SK-N-SH (cell line): Measurements from ENCODE around the gene MLF2. TPM values are rescaled to one million over a fixed set of nuclear protein-coding genes. Genes with fewer than 3 reads are reported as not detected.

Experiments
- CTCF ChIA-PET: fragments of 300-600, 350-600 bp; formaldehyde crosslinking; extraction: SDS; loops from one replicate; lab custom pipeline; 2021; lab: Yijun Ruan, JAX
- POLR2A ChIA-PET: fragments of 350-600 bp; sonication (Branson Sonifier 250); formaldehyde crosslinking; extraction: SDS; loops from one replicate; lab custom pipeline; 2020; ENCODE audit warnings: antibody characterized with exemption, inconsistent platforms; lab: Yijun Ruan, JAX
- DNase-seq: peaks from one replicate; pipeline ENCODE4 v3.0.0; 2012
- H2AFZ ChIP-seq: fragments of 200-600 bp; sonication (generic); 2 replicates; pipeline ENCODE4 v1.8.1; 2016; ENCODE audit warnings: antibody characterized with exemption, mild to moderate bottlenecking, low read depth
- H3F3A ChIP-seq: fragments of 200-600 bp; sonication (generic); replicated peaks from 2 replicates; pipeline ENCODE3; 2016; ENCODE audit warnings: antibody characterized with exemption, mild to moderate bottlenecking; ENCODE audit not compliant: insufficient read depth
- H3K27ac ChIP-seq, 2 experiments: fragments of 200-500 bp in 1 of 2; fragments of 200-600 bp in 1 of 2; sonication (Bioruptor generic) in 1 of 2; sonication (generic), shearing (Covaris generic) in 1 of 2; 2 replicates each; pipeline versions ENCODE4 v1.5.1 to v1.6.1; 2014 to 2016; ENCODE audit warnings: low read depth in 2 of 2, inconsistent platforms in 1 of 2, low read length in 1 of 2, mild to moderate bottlenecking in 1 of 2, mixed read lengths in 1 of 2
- H3K27me3 ChIP-seq: fragments of 200-600 bp; sonication (generic), shearing (Covaris generic); 2 replicates; pipeline ENCODE4 v1.6.1; 2016; ENCODE audit warnings: mixed run types; ENCODE audit not compliant: insufficient read depth
- H3K36me3 ChIP-seq, 2 experiments: fragments of 200-500 bp in 1 of 2; fragments of 200-600 bp in 1 of 2; sonication (Bioruptor generic) in 1 of 2; sonication (generic) in 1 of 2; replicated peaks in 1 of 2; 2 replicates each; pipeline versions ENCODE3 to v1.5.1; 2014 to 2016; ENCODE audit warnings: low read length in 1 of 2, mild to moderate bottlenecking in 1 of 2; ENCODE audit not compliant: insufficient read depth in 2 of 2, control insufficient read depth in 1 of 2
- H3K4me1 ChIP-seq, 2 experiments: fragments of 200-500 bp in 1 of 2; fragments of 200-600 bp in 1 of 2; sonication (Bioruptor generic) in 1 of 2; sonication (generic), shearing (Covaris generic) in 1 of 2; 2 replicates each; pipeline versions ENCODE4 v1.5.1 to v1.6.1; 2014 to 2016; ENCODE audit warnings: low read depth in 1 of 2, low read length in 1 of 2, mixed run types in 1 of 2; ENCODE audit not compliant: insufficient read depth in 2 of 2, control insufficient read depth in 1 of 2
- H3K4me2 ChIP-seq: fragments of 200-600 bp; sonication (generic), shearing (Covaris generic); 2 replicates; pipeline ENCODE4 v1.6.1; 2017; ENCODE audit warnings: mixed run types
- H3K4me3 ChIP-seq, 2 experiments: fragments of 200-500 bp in 1 of 2; fragments of 200-600 bp in 1 of 2; sonication (Bioruptor generic) in 1 of 2; sonication (generic), shearing (Covaris generic) in 1 of 2; 2 replicates each; pipeline versions ENCODE4 v1.5.1 to v1.8.1; 2014 to 2016; ENCODE audit warnings: low read depth in 2 of 2, inconsistent platforms in 1 of 2, low read length in 1 of 2, mild to moderate bottlenecking in 1 of 2, mixed read lengths in 1 of 2, moderate library complexity in 1 of 2
- H3K79me2 ChIP-seq: fragments of 200-600 bp; sonication (generic); 2 replicates; pipeline ENCODE4 v1.8.1; 2017; ENCODE audit warnings: mild to moderate bottlenecking; ENCODE audit not compliant: insufficient read depth
- H3K9ac ChIP-seq: fragments of 200-600 bp; sonication (generic); 2 replicates; pipeline ENCODE4 v1.6.1; 2017; ENCODE audit warnings: mixed run types
- H3K9me2 ChIP-seq: fragments of 200-600 bp; sonication (generic); 2 replicates; pipeline ENCODE4 v1.6.1; 2017; ENCODE audit warnings: mixed run types
- H3K9me3 ChIP-seq: fragments of 200-600 bp; sonication (generic); 2 replicates; pipeline ENCODE4 v1.6.1; 2017; ENCODE audit warnings: mixed run types, mild to moderate bottlenecking, moderate library complexity
- H4K20me1 ChIP-seq: fragments of 200-600 bp; sonication (generic); 2 replicates; pipeline ENCODE4 v1.6.1; 2017; ENCODE audit warnings: mild to moderate bottlenecking, mixed run types; ENCODE audit not compliant: insufficient read depth
- ELF1 ChIP-seq: IDR thresholded peaks from 2 replicates; pipeline ENCODE4 v1.4.0; 2012
- EP300 ChIP-seq, 2 experiments: IDR thresholded peaks; 2 replicates each; pipeline versions ENCODE4 v1.4.0 to v1.6.1; 2012; ENCODE audit warnings: borderline replicate concordance in 1 of 2, low read depth in 1 of 2, low read length in 1 of 2
- EZH2phosphoT487 ChIP-seq: fragments of 200-600 bp; sonication (generic); IDR thresholded peaks from 2 replicates; pipeline ENCODE4 v1.6.1; 2017; ENCODE audit warnings: low read depth, mixed run types, mild to moderate bottlenecking, antibody characterized with exemption, moderate library complexity, borderline replicate concordance
- FOSL2 ChIP-seq: IDR thresholded peaks from 2 replicates; pipeline ENCODE4 v1.4.0; 2012; ENCODE audit warnings: low read depth, mild to moderate bottlenecking, moderate library complexity, borderline replicate concordance
- FOXM1 ChIP-seq: IDR thresholded peaks from 2 replicates; pipeline ENCODE4 v1.4.0; 2012; ENCODE audit warnings: low read depth, mild to moderate bottlenecking
- GABPA ChIP-seq: IDR thresholded peaks from 2 replicates; pipeline ENCODE4 v1.4.0; 2012; ENCODE audit warnings: low read depth, mild to moderate bottlenecking
- MEF2A ChIP-seq: IDR thresholded peaks from 2 replicates; pipeline ENCODE4 v1.4.0; 2012; ENCODE audit warnings: low read depth, borderline replicate concordance
- NRF1 ChIP-seq: IDR thresholded peaks from 2 replicates; pipeline ENCODE4 v1.6.1; 2012; ENCODE audit warnings: low read depth, mild to moderate bottlenecking, low read length
- RAD21 ChIP-seq: IDR thresholded peaks from 2 replicates; pipeline ENCODE4 v1.6.1; 2012; ENCODE audit warnings: mild to moderate bottlenecking, low read length
- RCOR1 ChIP-seq: fragments of 150-350 bp; IDR thresholded peaks from 2 replicates; pipeline ENCODE4 v1.6.1; 2017; ENCODE audit warnings: antibody characterized with exemption, low read length
- RFX5 ChIP-seq: IDR thresholded peaks from 2 replicates; pipeline ENCODE4 v1.6.1; 2012; ENCODE audit warnings: mild to moderate bottlenecking, improper control_type of control experiment, low read length
- RXRA ChIP-seq: IDR thresholded peaks from 2 replicates; pipeline ENCODE4 v1.4.0; 2012; ENCODE audit warnings: low read depth, mild to moderate bottlenecking, borderline replicate concordance
- TAF1 ChIP-seq: IDR thresholded peaks from 2 replicates; pipeline ENCODE4 v1.6.1; 2012; ENCODE audit warnings: low read depth, mild to moderate bottlenecking, low read length, moderate library complexity, borderline replicate concordance
- TCF12 ChIP-seq: IDR thresholded peaks from 2 replicates; pipeline ENCODE4 v1.4.0; 2012
- TEAD4 ChIP-seq: IDR thresholded peaks from 2 replicates; pipeline ENCODE4 v1.4.0; 2012; ENCODE audit warnings: mild to moderate bottlenecking, borderline replicate concordance; ENCODE audit not compliant: insufficient read depth
- YY1 ChIP-seq: IDR thresholded peaks from 2 replicates; pipeline ENCODE4 v1.4.0; 2012; ENCODE audit warnings: low read depth, mild to moderate bottlenecking
- WGBS: methylation state at CpG from one replicate; pipeline ENCODE4 v1.1.6; 2017; ENCODE audit warnings: low lambda C conversion rate; 5-methylcytosine and 5-hydroxymethylcytosine counted together
- polyA plus RNA-seq, 3 experiments: library from polyadenylated mRNA; depleted of rRNA; stranded (reverse); fragments of >200 nt; gene quantifications; 2 replicates each; pipeline ENCODE4 v1.2.3, GENCODE V29; 2012
- TF ChIP-seq, protein P1 (sequence below): fragments of 150-350 bp; IDR thresholded peaks from 2 replicates; pipeline ENCODE4 v1.6.1; 2017; ENCODE audit warnings: antibody characterized with exemption, low read length, low read depth, borderline replicate concordance
- TF ChIP-seq, protein P2 (sequence below): fragments of 150-350 bp; IDR thresholded peaks from 2 replicates; pipeline ENCODE4 v1.6.1; 2016; ENCODE audit warnings: mild to moderate bottlenecking, low read depth, low read length
- TF ChIP-seq, protein P3 (sequence below): IDR thresholded peaks from 2 replicates; pipeline ENCODE4 v1.4.0; 2012; ENCODE audit warnings: low read depth, borderline replicate concordance

Gene MLF2
- polyA plus RNA-seq, 1 of the 3 experiments (the other 2 are of a cell fraction) = 535 TPM

DNA sequence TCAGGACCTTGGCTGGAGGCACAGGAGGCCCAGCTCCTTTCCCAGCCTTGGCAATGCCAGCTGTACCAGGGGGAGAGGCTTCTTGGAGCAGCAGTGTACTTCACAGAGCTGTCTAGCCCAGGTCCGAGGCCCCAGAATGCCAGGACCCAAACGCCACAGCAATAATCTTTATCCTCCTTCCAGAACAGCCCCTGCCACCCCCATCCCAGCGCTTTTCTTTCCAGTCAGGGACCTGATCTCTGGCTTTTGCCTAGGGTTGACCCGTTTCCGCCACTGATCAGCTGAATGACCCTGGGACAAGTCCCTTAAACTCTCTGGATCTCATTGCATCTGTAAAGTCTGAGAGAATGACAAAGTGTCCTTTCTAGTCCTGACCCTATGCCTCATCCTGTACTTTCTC lies 24.4 kb upstream of the MLF2 start:
- Histone ChIP-seq H3K4me2 (no peak overlapping the region), H3K9ac (no peak overlapping the region), H2AFZ (no peak overlapping the region), H3F3A (peaks cover 7% of the 10 kb centered on the region), H3K79me2 (no peaks in the 10 kb centered on the region), H3K9me2 (no peaks in the 10 kb centered on the region), H3K4me1 (peaks cover 0 to 8% of the 10 kb centered on the region in 2 experiments; a peak in 1 of 4 replicates), H3K27ac (no peak overlapping the region), H3K9me3 (no peaks in the 10 kb centered on the region), H3K27me3 (no peaks in the 10 kb centered on the region), H4K20me1 (no peaks in the 10 kb centered on the region), H3K4me3 (no peak overlapping the region), H3K36me3 (peaks cover 4 to 5% of the 10 kb centered on the region in 2 experiments)
- ChIA-PET CTCF (interaction anchor here (1.5 to 15.2 kb wide), 8 partner anchors 10 to 86 kb away, joined by 3 to 343 read pairs (median 8); partner anchors contain the start of genes GPR162, MLF2 and PTMS), POLR2A (interaction anchor here (2.5 to 3.5 kb wide), 2 partner anchors 10 to 24 kb away, joined by 25 to 31 read pairs; partner anchors contain the start of genes MLF2 and PTMS)
- 94% methylated on average over 5 of the region's 5 CpGs for WGBS
- TF ChIP-seq, protein P1, sequence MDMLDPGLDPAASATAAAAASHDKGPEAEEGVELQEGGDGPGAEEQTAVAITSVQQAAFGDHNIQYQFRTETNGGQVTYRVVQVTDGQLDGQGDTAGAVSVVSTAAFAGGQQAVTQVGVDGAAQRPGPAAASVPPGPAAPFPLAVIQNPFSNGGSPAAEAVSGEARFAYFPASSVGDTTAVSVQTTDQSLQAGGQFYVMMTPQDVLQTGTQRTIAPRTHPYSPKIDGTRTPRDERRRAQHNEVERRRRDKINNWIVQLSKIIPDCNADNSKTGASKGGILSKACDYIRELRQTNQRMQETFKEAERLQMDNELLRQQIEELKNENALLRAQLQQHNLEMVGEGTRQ = no peak
- TF ChIP-seq, protein P2, sequence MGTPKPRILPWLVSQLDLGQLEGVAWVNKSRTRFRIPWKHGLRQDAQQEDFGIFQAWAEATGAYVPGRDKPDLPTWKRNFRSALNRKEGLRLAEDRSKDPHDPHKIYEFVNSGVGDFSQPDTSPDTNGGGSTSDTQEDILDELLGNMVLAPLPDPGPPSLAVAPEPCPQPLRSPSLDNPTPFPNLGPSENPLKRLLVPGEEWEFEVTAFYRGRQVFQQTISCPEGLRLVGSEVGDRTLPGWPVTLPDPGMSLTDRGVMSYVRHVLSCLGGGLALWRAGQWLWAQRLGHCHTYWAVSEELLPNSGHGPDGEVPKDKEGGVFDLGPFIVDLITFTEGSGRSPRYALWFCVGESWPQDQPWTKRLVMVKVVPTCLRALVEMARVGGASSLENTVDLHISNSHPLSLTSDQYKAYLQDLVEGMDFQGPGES = no peak
- TF ChIP-seq, protein P3, sequence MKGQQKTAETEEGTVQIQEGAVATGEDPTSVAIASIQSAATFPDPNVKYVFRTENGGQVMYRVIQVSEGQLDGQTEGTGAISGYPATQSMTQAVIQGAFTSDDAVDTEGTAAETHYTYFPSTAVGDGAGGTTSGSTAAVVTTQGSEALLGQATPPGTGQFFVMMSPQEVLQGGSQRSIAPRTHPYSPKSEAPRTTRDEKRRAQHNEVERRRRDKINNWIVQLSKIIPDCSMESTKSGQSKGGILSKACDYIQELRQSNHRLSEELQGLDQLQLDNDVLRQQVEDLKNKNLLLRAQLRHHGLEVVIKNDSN = no peak
- TF ChIP-seq RAD21 (no peak), MEF2A (no peak), RCOR1 (no peak), EP300 (IDR thresholded peaks at IDR 0.05; ENCODE audit: borderline replicate concordance in 1 of 2, low read depth in 1 of 2, low read length in 1 of 2) (no peak), YY1 (no peak), TCF12 (no peak), TEAD4 (no peak), NRF1 (no peak), RFX5 (no peak), EZH2phosphoT487 (no peak), FOXM1 (no peak), FOSL2 (no peak), TAF1 (no peak), RXRA (no peak), ELF1 (no peak), GABPA (no peak)
- DNase-seq = no peak
